OCI-LY7 (cell line): Measurements from ENCODE around the gene CHST11.

Experiments
- CTCF ChIP-seq: fragments of 200-600 bp; sonication (generic); conservative IDR thresholded peaks from 2 replicates; pipeline ENCODE4 v1.5.1; 2014; ENCODE audit warnings: mild to moderate bottlenecking, antibody characterized with exemption, low read length, moderate library complexity, mixed read lengths
- EZH2phosphoT487 ChIP-seq: fragments of 200-600 bp; sonication (generic); IDR thresholded peaks from 2 replicates; pipeline ENCODE4 v1.6.1; 2018; ENCODE audit warnings: low read depth, borderline replicate concordance, mild to moderate bottlenecking, mixed run types, antibody characterized with exemption, low read length, moderate library complexity, mixed read lengths

- TF ChIP-seq CTCF = 0 out of 2 replicates have a peak, but pooled peaks have one; percentile 26
- no peak for TF ChIP-seq EZH2phosphoT487
Observed at GRCh38 chr12:104526320-104526719, 69.6 kb downstream of the CHST11 start.
